ENCODE data around the gene FBXO2. TPM values are rescaled to one million over a fixed set of nuclear protein-coding genes. Genes with fewer than 3 reads are reported as not detected.

Gene FBXO2
- total and polyA plus RNA-seq, 2 donors (not counting 1 experiment from before 2014, with no cell fraction given), result 0.87 to 2.6 TPM

DNA sequence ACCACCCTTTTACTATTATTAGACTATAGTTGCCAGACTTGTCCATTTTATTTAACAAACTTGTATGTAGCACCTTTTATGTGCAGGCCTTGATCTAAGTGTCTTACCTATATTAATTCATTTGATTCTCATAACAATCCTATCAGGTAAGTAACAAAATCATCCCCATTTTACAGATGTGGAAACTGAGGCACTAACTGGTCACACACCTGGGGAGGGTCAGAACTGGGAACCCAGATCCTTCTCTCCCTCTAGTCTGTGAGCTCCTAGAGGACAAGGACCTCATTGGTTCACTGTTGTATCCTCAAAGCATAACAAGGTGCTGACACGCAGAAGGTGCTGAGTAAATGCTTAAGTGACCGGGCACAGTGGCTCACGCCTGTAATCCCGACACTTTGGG lies 14.9 kb downstream of the FBXO2 start:
- no peak overlapping the region for H3K9ac ChIP-seq (ENCODE audit: insufficient read depth, low read length)
- TF ChIP-seq EZH2 (IDR thresholded peaks at IDR 0.05; ENCODE audit: low read length, missing control alignments), result no peak
- TF ChIP-seq, protein P1, sequence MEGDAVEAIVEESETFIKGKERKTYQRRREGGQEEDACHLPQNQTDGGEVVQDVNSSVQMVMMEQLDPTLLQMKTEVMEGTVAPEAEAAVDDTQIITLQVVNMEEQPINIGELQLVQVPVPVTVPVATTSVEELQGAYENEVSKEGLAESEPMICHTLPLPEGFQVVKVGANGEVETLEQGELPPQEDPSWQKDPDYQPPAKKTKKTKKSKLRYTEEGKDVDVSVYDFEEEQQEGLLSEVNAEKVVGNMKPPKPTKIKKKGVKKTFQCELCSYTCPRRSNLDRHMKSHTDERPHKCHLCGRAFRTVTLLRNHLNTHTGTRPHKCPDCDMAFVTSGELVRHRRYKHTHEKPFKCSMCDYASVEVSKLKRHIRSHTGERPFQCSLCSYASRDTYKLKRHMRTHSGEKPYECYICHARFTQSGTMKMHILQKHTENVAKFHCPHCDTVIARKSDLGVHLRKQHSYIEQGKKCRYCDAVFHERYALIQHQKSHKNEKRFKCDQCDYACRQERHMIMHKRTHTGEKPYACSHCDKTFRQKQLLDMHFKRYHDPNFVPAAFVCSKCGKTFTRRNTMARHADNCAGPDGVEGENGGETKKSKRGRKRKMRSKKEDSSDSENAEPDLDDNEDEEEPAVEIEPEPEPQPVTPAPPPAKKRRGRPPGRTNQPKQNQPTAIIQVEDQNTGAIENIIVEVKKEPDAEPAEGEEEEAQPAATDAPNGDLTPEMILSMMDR (conservative IDR thresholded peaks at IDR 0.05 in 1 of 2, IDR thresholded peaks at IDR 0.05 in 1 of 2; ENCODE audit: low read depth in 1 of 2, low read length in 2 of 2), result no peak
- H3K9me3 ChIP-seq (ENCODE audit: control insufficient read depth, insufficient read depth, low read depth, low read length), result no peaks in the 10 kb centered on the region
- no peaks in the 10 kb centered on the region for H4K20me1 ChIP-seq (ENCODE audit: control insufficient read depth, extremely low read depth, insufficient read depth, low read length)
- no peak overlapping the region for H3K27ac ChIP-seq (ENCODE audit: insufficient read depth, low read length)
- no peak for DNase-seq (ENCODE audit: low read depth in 2 of 2)
- H2AFZ ChIP-seq (ENCODE audit: low read length), result no peak overlapping the region
- H3K27me3 ChIP-seq (ENCODE audit: control insufficient read depth, insufficient read depth, low read length), result peaks cover 9% of the 10 kb centered on the region
- H3K79me2 ChIP-seq (ENCODE audit: control insufficient read depth, insufficient read depth, low read length), result no peaks in the 10 kb centered on the region
- H3K4me3 ChIP-seq (replicated peaks in 1 of 4; ENCODE audit: control extremely low read depth in 1 of 4, insufficient read depth in 1 of 4, low read depth in 3 of 4, low read length in 4 of 4), result no peak overlapping the region
- H3K4me1 ChIP-seq (ENCODE audit: control insufficient read depth, extremely low read depth, insufficient read depth, low read length), result no peaks in the 10 kb centered on the region
- H3K4me2 ChIP-seq (ENCODE audit: extremely low read depth, insufficient read depth, low read length), result no peak overlapping the region
- no peaks in the 10 kb centered on the region for H3K36me3 ChIP-seq (ENCODE audit: control insufficient read depth, insufficient read depth, low read length)

DNA sequence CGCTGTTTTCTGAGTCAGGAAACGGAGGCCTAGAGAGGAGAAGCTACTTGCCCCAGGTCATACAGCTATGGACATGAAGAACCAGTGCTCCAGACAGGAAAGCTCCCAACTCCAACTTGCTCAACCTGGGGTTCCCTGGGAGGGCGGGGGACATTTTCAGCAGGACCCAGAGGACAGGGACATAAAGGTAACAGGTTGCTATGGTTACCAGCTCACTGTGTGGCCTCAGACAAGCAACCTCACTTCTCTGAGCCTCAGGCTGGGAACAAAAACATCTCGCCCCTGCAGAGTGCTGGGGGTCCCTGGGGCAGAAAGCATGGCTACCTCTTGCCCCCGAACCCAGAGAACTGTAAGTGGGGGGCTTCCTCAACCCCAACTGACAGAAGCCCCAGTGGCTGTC lies 16.1 kb downstream of the FBXO2 start:
- Histone ChIP-seq H2AFZ (ENCODE audit: low read length) (no peak overlapping the region), H3K9me3 (ENCODE audit: control insufficient read depth, insufficient read depth, low read depth, low read length) (no peaks in the 10 kb centered on the region), H3K27me3 (ENCODE audit: control insufficient read depth, insufficient read depth, low read length) (peaks cover 9% of the 10 kb centered on the region), H3K36me3 (ENCODE audit: control insufficient read depth, insufficient read depth, low read length) (no peaks in the 10 kb centered on the region), H3K4me3 (replicated peaks in 1 of 4; ENCODE audit: control extremely low read depth in 1 of 4, insufficient read depth in 1 of 4, low read depth in 3 of 4, low read length in 4 of 4) (no peak overlapping the region), H3K27ac (ENCODE audit: insufficient read depth, low read length) (no peak overlapping the region), H3K4me2 (ENCODE audit: extremely low read depth, insufficient read depth, low read length) (no peak overlapping the region), H3K9ac (ENCODE audit: insufficient read depth, low read length) (no peak overlapping the region), H3K79me2 (ENCODE audit: control insufficient read depth, insufficient read depth, low read length) (no peaks in the 10 kb centered on the region), H3K4me1 (ENCODE audit: control insufficient read depth, extremely low read depth, insufficient read depth, low read length) (no peaks in the 10 kb centered on the region), H4K20me1 (ENCODE audit: control insufficient read depth, extremely low read depth, insufficient read depth, low read length) (no peaks in the 10 kb centered on the region)
- TF ChIP-seq EZH2 (IDR thresholded peaks at IDR 0.05; ENCODE audit: low read length, missing control alignments), result no peak
- TF ChIP-seq, protein P1 (conservative IDR thresholded peaks at IDR 0.05 in 1 of 2, IDR thresholded peaks at IDR 0.05 in 1 of 2; ENCODE audit: low read depth in 1 of 2, low read length in 2 of 2), result no peak
- no peak for DNase-seq (ENCODE audit: low read depth in 2 of 2)

DNA sequence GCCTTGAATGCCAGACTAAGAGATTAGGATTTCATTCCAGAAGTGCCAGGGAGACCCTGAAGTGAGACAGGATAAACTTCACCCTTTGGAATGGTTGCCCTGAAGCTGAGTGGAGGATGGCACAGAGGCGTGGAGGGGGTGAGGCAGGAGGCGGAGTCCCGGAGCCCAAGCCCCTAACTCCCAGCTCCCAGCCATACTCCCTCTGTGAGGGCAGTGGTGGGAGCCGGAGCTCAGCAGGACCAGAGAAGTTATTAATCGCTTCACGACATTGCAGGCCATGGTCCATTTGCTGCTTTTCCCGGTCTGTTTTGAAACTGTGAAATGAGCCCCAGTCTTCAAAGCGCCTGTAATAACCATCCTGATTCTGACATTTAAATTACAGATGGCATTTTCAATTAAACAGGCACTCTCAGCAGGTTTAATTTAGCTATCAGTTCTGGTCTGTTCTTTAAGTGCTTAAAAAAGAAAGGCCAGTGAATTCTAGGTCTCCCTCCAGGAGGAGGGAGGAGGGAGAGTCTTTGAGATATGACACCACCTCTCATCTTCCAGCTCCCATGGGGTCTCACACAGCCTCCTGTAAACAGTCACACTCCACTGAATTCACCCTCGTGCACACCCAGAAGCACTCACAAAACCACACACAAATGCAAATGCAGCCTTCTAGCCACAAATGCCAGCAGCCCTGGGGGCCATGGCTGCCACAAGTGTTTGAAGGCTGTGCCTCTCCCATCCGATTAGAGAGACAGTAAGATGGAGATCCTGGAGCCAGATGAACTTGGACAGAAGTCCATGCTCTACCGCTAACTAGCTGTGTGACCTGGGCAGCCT lies 19.6 kb downstream of the FBXO2 start:
- Histone ChIP-seq H3K9ac (ENCODE audit: insufficient read depth, low read length) (no peak overlapping the region), H3K27ac (ENCODE audit: insufficient read depth, low read length) (no peak overlapping the region), H3K4me3 (replicated peaks in 1 of 4; ENCODE audit: control extremely low read depth in 1 of 4, insufficient read depth in 1 of 4, low read depth in 3 of 4, low read length in 4 of 4) (no peak overlapping the region), H3K4me1 (ENCODE audit: control insufficient read depth, extremely low read depth, insufficient read depth, low read length) (no peaks in the 10 kb centered on the region), H2AFZ (ENCODE audit: low read length) (no peak overlapping the region), H3K79me2 (ENCODE audit: control insufficient read depth, insufficient read depth, low read length) (no peaks in the 10 kb centered on the region), H3K27me3 (ENCODE audit: control insufficient read depth, insufficient read depth, low read length) (peaks cover 7% of the 10 kb centered on the region), H4K20me1 (ENCODE audit: control insufficient read depth, extremely low read depth, insufficient read depth, low read length) (no peaks in the 10 kb centered on the region), H3K36me3 (ENCODE audit: control insufficient read depth, insufficient read depth, low read length) (no peaks in the 10 kb centered on the region), H3K9me3 (ENCODE audit: control insufficient read depth, insufficient read depth, low read depth, low read length) (no peaks in the 10 kb centered on the region), H3K4me2 (ENCODE audit: extremely low read depth, insufficient read depth, low read length) (no peak overlapping the region)
- TF ChIP-seq, protein P1 (conservative IDR thresholded peaks at IDR 0.05 in 1 of 2, IDR thresholded peaks at IDR 0.05 in 1 of 2; ENCODE audit: low read depth in 1 of 2, low read length in 2 of 2), result no peak
- no peak for TF ChIP-seq EZH2 (IDR thresholded peaks at IDR 0.05; ENCODE audit: low read length, missing control alignments)
- DNase-seq (ENCODE audit: low read depth in 2 of 2), result no peak

Measured in fibroblast of lung (primary cell).